GM12878 (cell line): ENCODE measurements around the gene MYL11. TPM values are rescaled to one million over a fixed set of nuclear protein-coding genes. Genes with fewer than 3 reads are reported as not detected.

Experiments
- ATAC-seq: fragments of 200-7000 bp; cut with Tn5 transposase; 3 replicates; pipeline ENCODE4 v1.9.1; 2020; ENCODE audit warnings: mild to moderate bottlenecking, moderate library complexity
- BruUV-seq: library from RNA; stranded (reverse); fragments of 400-500 nt; replicated peaks from 2 replicates; lab custom pipeline; 2021; lab: Mats Ljungman, UMichigan
- CTCF ChIA-PET: fragments of 300-600 bp; sonication (Branson Sonifier 250); formaldehyde crosslinking; extraction: SDS; loops from one replicate; lab custom pipeline; 2021; ENCODE audit warnings: inconsistent platforms; lab: Yijun Ruan, JAX
- POLR2A ChIA-PET: fragments of 350-600 bp; formaldehyde crosslinking; extraction: SDS; loops from one replicate; lab custom pipeline; 2021; ENCODE audit warnings: inconsistent platforms; lab: Charles Lee
- RAD21 ChIA-PET: fragments of 300-600 bp; sonication (Branson Sonifier 250); formaldehyde crosslinking; loops from one replicate; lab custom pipeline; 2023; ENCODE audit warnings: antibody characterized with exemption; ENCODE audit not compliant: unreplicated experiment; lab: Charles Lee
- SMC1A ChIA-PET: fragments of 300-600 bp; sonication (Branson Sonifier 250); formaldehyde crosslinking; loops from one replicate; lab custom pipeline; 2023; ENCODE audit not compliant: unreplicated experiment, uncharacterized antibody; lab: Charles Lee
- DNase-seq: peaks from one replicate; pipeline ENCODE4 v3.0.0-alpha.2; 2011; ENCODE audit warnings: low read depth, low spot score
- FAIRE-seq: peaks from 3 replicates; lab custom pipeline; 2011; peaks lifted over from hg19 to GRCh38; lab: Jason Lieb, UNC
- H2AFZ ChIP-seq: 2 replicates; pipeline ENCODE4 v1.6.0; 2011; ENCODE audit warnings: low read depth, low read length, control low read depth; ENCODE audit not compliant: control insufficient read depth
- H3K27ac ChIP-seq: 2 replicates; pipeline ENCODE4 v1.5.1; 2011; ENCODE audit warnings: control low read depth; ENCODE audit not compliant: control insufficient read depth, insufficient read depth
- H3K27me3 ChIP-seq, 2 experiments: replicated peaks in 1 of 2; 2 replicates each; pipeline versions ENCODE4 v1.6.0 to v1.6.1; 2011; ENCODE audit warnings: low read length in 1 of 2; ENCODE audit not compliant: control insufficient read depth in 2 of 2, insufficient read depth in 2 of 2
- H3K36me3 ChIP-seq, 2 experiments: 2 replicates each; pipeline ENCODE4 v1.5.1; 2011; ENCODE audit warnings: low read length in 1 of 2; ENCODE audit not compliant: control insufficient read depth in 2 of 2, insufficient read depth in 2 of 2
- H3K4me1 ChIP-seq: 2 replicates; pipeline ENCODE4 v1.6.1; 2011; ENCODE audit warnings: mild to moderate bottlenecking, low read length, moderate library complexity, mixed read lengths; ENCODE audit not compliant: control insufficient read depth, insufficient read depth
- H3K4me2 ChIP-seq: 2 replicates; pipeline ENCODE4 v1.6.0; 2011; ENCODE audit warnings: control low read depth; ENCODE audit not compliant: control insufficient read depth, insufficient read depth
- H3K4me3 ChIP-seq: fragments of 200-600 bp; sonication (generic); 2 replicates; pipeline ENCODE4 v1.5.1; 2016
- H3K79me2 ChIP-seq: 2 replicates; pipeline ENCODE4 v1.6.0; 2011; ENCODE audit warnings: low read length; ENCODE audit not compliant: control insufficient read depth, insufficient read depth
- H3K9ac ChIP-seq: 2 replicates; pipeline ENCODE4 v1.8.0; 2011; ENCODE audit warnings: low read length, control low read depth, mixed read lengths; ENCODE audit not compliant: control insufficient read depth, insufficient read depth
- H3K9me3 ChIP-seq: replicated peaks from 3 replicates; pipeline ENCODE4 v1.5.1; 2011; ENCODE audit warnings: mild to moderate bottlenecking, low read length; ENCODE audit not compliant: control insufficient read depth, insufficient read depth
- H4K20me1 ChIP-seq: 2 replicates; pipeline ENCODE4 v1.6.0; 2011; ENCODE audit not compliant: control insufficient read depth, insufficient read depth
- CHD2 ChIP-seq: IDR thresholded peaks from 2 replicates; pipeline ENCODE4 v1.6.1; 2011; ENCODE audit warnings: low read depth, low read length, improper control_type of control experiment, borderline replicate concordance
- EZH2 ChIP-seq: IDR thresholded peaks from 2 replicates; pipeline ENCODE4 v1.6.1; 2012; ENCODE audit warnings: low read depth, mild to moderate bottlenecking, control low read depth, inconsistent platforms, low read length, borderline replicate concordance; ENCODE audit not compliant: control insufficient read depth
- MEF2A ChIP-seq: IDR thresholded peaks from 2 replicates; pipeline ENCODE4 v1.6.1; 2011; ENCODE audit warnings: low read depth, mild to moderate bottlenecking, low read length, moderate library complexity; ENCODE audit not compliant: insufficient read depth
- PRDM15 ChIP-seq: fragments of 450-650 bp; formaldehyde crosslinking; IDR thresholded peaks from 2 replicates; pipeline ENCODE4 v1.4.0; 2020; ENCODE audit warnings: mild to moderate bottlenecking, moderate library complexity
- WGBS: methylation state at CpG from one replicate; pipeline ENCODE4 v1.1.6; 2016; ENCODE audit warnings: low lambda C conversion rate; ENCODE audit not compliant: insufficient replicate concordance, insufficient coverage; ENCODE audit errors: missing lambda C conversion rate; 5-methylcytosine and 5-hydroxymethylcytosine counted together
- in situ Hi-C: fragments of 300-500 bp; cut with MboI; formaldehyde crosslinking; loops from 9 replicates; pipeline ENCODE4 v1.14.3; 2018; ENCODE audit warnings: mixed read lengths
- intact Hi-C: fragments of 100-400 bp; cut with micrococcal nuclease; formaldehyde crosslinking; loops from one replicate; pipeline ENCODE4 v1.14.2; 2022; ENCODE audit not compliant: unreplicated experiment
- polyA plus RNA-seq, 11 experiments: library from polyadenylated mRNA; depleted of rRNA in 4 of 11; unstranded in 6 of 11; stranded (reverse) in 5 of 11; fragments of >200 nt; fragmentation: Nextera tagmentation in 4 of 11; fragmentation: Illumina TruSeq in 1 of 11; extraction: Ambion mirVana in 4 of 11; extraction: Trizol in 1 of 11; gene quantifications; 1 replicate in 1 of 11; 2 replicates in 10 of 11; pipeline versions ENCODE4 v1.2.1 to v1.2.3, GENCODE V29; 2011 to 2016; ENCODE audit warnings: inconsistent platforms in 2 of 11, missing spikeins in 2 of 11, low read depth in 1 of 11
- total RNA-seq, 4 experiments: library from RNA; depleted of rRNA in 3 of 4; stranded (reverse); fragments of >200 nt in 3 of 4; fragmentation: Illumina TruSeq in 1 of 4; extraction: Trizol in 1 of 4; gene quantifications; 2 replicates each; pipeline versions ENCODE4 v1.2.1 to v1.2.3, GENCODE V29; 2013 to 2021

Gene MYL11
- total and polyA plus RNA-seq, 10 of the 15 experiments (the other 5 are each of a cell fraction or from before 2014, with no cell fraction given): 0.19 to 1.2 (median 0.61) TPM; not detected in 5

DNA sequence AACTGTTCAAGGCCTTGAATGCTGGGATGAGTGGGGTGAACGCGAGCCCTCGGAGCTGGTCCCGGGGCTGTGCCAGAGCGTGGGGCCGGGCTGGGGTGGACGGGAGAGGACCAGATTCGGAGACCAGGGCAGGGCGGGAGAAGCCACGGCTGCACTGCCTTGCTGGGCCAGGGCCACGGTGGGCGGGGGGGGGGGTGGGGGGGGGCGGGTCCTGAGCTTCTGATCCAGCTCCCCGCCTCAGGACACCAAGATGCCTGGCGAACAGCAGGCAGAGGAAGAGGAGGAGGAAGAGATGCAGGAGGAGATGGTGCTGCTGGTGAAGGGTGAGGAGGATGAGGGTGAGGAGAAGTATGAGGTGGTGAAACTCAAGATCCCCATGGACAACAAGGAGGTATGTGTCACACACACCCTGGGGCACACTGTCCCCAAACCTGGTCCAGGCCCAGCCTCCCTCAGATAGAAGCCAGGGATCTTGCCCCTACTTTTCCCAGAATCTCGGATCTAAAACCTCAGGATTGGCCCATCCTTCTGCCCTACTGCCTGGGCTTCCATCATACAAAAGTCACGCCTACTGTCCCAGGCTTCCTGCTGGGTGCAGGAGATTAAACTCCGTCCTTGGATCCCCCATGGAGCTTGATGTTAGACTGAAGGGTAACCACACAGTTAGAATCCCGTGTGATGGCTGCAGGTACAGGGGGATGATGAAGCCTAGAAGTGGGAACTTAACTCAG is 33.4 kb downstream of the MYL11 start:
- WGBS: 14% methylated on average over 11 of the region's 19 CpGs
- Histone ChIP-seq H3K4me3 (peak overlapping the region; percentile 83), H3K9ac (peak overlapping the region; percentile 13; the same call in 1 of the 2 replicates), H3K36me3 (peaks cover 0 to 2% of the 10 kb centered on the region in 2 experiments; a peak in 1 of 4 replicates), H3K4me1 (peaks cover 14% of the 10 kb centered on the region), H3K9me3 (no peaks in the 10 kb centered on the region), H3K27ac (no peak overlapping the region), H2AFZ (peak overlapping the region; percentile 55), H3K27me3 (no peaks in the 10 kb centered on the region)
- ATAC-seq (peak; percentile 10; the same call in 2 of the 3 replicates), DNase-seq (no peak), FAIRE-seq (no peak)
- ChIA-PET RAD21 (interaction anchor here (0.5 to 4.4 kb wide), 18 partner anchors 8 to 376 kb away, joined by 3 to 33 read pairs (median 5); partner anchors contain the start of genes CD2BP2, DCTPP1, SEPTIN1 and TBC1D10B), CTCF (interaction anchor here (0.6 to 8.1 kb wide), 20 partner anchors 8 to 316 kb away, joined by 3 to 70 read pairs (median 10); partner anchors contain the start of genes CD2BP2, DCTPP1, SEPTIN1 and TBC1D10B), SMC1A (interaction anchor here (0.9 to 3.8 kb wide), 9 partner anchors 8 to 316 kb away, joined by 3 to 18 read pairs (median 5); partner anchors contain the start of genes DCTPP1, SEPTIN1 and TBX6)
- TSS peak; percentile 75 for BruUV-seq
- in situ Hi-C loops: loop anchor here (5.0 kb wide), 1 partner anchor 316 kb away; the partner anchor contains the start of gene TBX6
- no peak for TF ChIP-seq PRDM15
- TF ChIP-seq EZH2: no peak
- no peak for TF ChIP-seq MEF2A
- TF ChIP-seq CHD2: no peak
- TF ChIP-seq, all 136 proteins: peak for 0
- no peaks in the 10 kb centered on the region; the same call in 1 of the 2 replicates for H3K79me2 ChIP-seq
- H4K20me1 ChIP-seq: no peaks in the 10 kb centered on the region
- POLR2A ChIA-PET: interaction anchor here (1.1 to 2.4 kb wide), 5 partner anchors 12 to 316 kb away, joined by 3 to 12 read pairs (median 6); partner anchors contain the start of genes TBX6 and ZNF48
- peak overlapping the region; percentile 67 for H3K4me2 ChIP-seq
- intact Hi-C loops: loop anchor here (5.0 kb wide), 1 partner anchor 316 kb away; the partner anchor contains the start of gene TBX6
